K562 (cell line): ENCODE results near the gene NEIL1. TPM values are rescaled to one million over a fixed set of nuclear protein-coding genes. Genes with fewer than 3 reads are reported as not detected.

Experiments used
- AFF1 ChIP-seq, 2 experiments: fragments of 450-650 bp; IDR thresholded peaks; 2 replicates each; pipeline ENCODE4 v1.6.1; 2018; ENCODE audit warnings: mild to moderate bottlenecking in 2 of 2, low read depth in 1 of 2; ENCODE audit not compliant: partially characterized antibody in 2 of 2
- ATF3 ChIP-seq, 2 experiments: fragments of 450-650 bp in 1 of 2; sonication (generic) in 1 of 2; formaldehyde crosslinking in 1 of 2; IDR thresholded peaks in 1 of 2; conservative IDR thresholded peaks in 1 of 2; 2 replicates each; pipeline versions ENCODE4 v1.6.1 to v1.8.1; 2016 to 2023; ENCODE audit warnings: mild to moderate bottlenecking in 2 of 2, moderate library complexity in 2 of 2, inconsistent platforms in 1 of 2, missing genetic modification reagents in 1 of 2
- CBX1 ChIP-seq: sonication (generic); IDR thresholded peaks from 2 replicates; pipeline ENCODE4 v1.6.1; 2016; ENCODE audit warnings: antibody characterized with exemption, low read depth, mild to moderate bottlenecking
- CTBP1 ChIP-seq: fragments of 450-650 bp; IDR thresholded peaks from 2 replicates; pipeline ENCODE4 v1.6.1; 2016; ENCODE audit warnings: borderline replicate concordance
- CXXC5 ChIP-seq: fragments of 250-450 bp; sonication (Bioruptor Pico); IDR thresholded peaks from 2 replicates; pipeline ENCODE4 v1.8.0; 2022; ENCODE audit warnings: inconsistent platforms, mild to moderate bottlenecking, moderate library complexity
- FIP1L1 ChIP-seq: fragments of 200-400 bp; formaldehyde crosslinking; IDR thresholded peaks from 2 replicates; pipeline ENCODE4 v1.6.1; 2018; ENCODE audit warnings: mild to moderate bottlenecking, low read depth, low read length; ENCODE audit not compliant: poor library complexity, severe bottlenecking
- FOXJ3 ChIP-seq: sonication (generic); formaldehyde crosslinking; IDR thresholded peaks from 2 replicates; pipeline ENCODE4 v1.4.0; 2020; ENCODE audit warnings: mild to moderate bottlenecking, missing genetic modification reagents
- GMEB1 ChIP-seq: fragments of 250-450 bp; sonication (Bioruptor Pico); IDR thresholded peaks from 2 replicates; pipeline ENCODE4 v1.4.0; 2020; ENCODE audit warnings: mild to moderate bottlenecking
- LEF1 ChIP-seq: fragments of 450-650 bp; IDR thresholded peaks from 2 replicates; pipeline ENCODE4 v1.6.1; 2016; ENCODE audit warnings: mild to moderate bottlenecking
- NUFIP1 ChIP-seq: fragments of 450-650 bp; IDR thresholded peaks from 2 replicates; pipeline ENCODE4 v1.6.1; 2018; ENCODE audit not compliant: partially characterized antibody
- POLR2AphosphoS5 ChIP-seq: IDR thresholded peaks from 2 replicates; pipeline ENCODE4 v1.6.1; 2011; ENCODE audit warnings: mild to moderate bottlenecking, low read depth, low read length, moderate library complexity; ENCODE audit not compliant: control insufficient read depth, insufficient read depth
- PPARD ChIP-seq: fragments of 250-450 bp; sonication (Bioruptor Pico); IDR thresholded peaks from 2 replicates; pipeline ENCODE4 v1.8.0; 2022; ENCODE audit warnings: inconsistent platforms, mild to moderate bottlenecking, moderate library complexity
- SMAD1 ChIP-seq: fragments of 150-350 bp; IDR thresholded peaks from 2 replicates; pipeline ENCODE4 v1.6.1; 2014; ENCODE audit warnings: low read length, low read depth; ENCODE audit not compliant: partially characterized antibody
- TAL1 ChIP-seq: fragments of 450-650 bp; IDR thresholded peaks from 2 replicates; pipeline ENCODE4 v1.6.1; 2016; ENCODE audit warnings: mild to moderate bottlenecking
- THRB ChIP-seq: fragments of 450-650 bp; formaldehyde crosslinking; conservative IDR thresholded peaks from 2 replicates; pipeline ENCODE4 v1.4.0; 2022; ENCODE audit warnings: mild to moderate bottlenecking, missing genetic modification characterization
- ZNF140 ChIP-seq: fragments of 250-450 bp; sonication (Bioruptor Pico); IDR thresholded peaks from 2 replicates; pipeline ENCODE4 v1.8.0; 2021; ENCODE audit warnings: moderate library complexity, mild to moderate bottlenecking, inconsistent platforms
- ZNF431 ChIP-seq: sonication (generic); formaldehyde crosslinking; IDR thresholded peaks from 2 replicates; pipeline ENCODE4 v1.8.0; 2022; ENCODE audit warnings: mild to moderate bottlenecking, missing genetic modification reagents
- ZNF79 ChIP-seq: fragments of 250-450 bp; sonication (Bioruptor Pico); IDR thresholded peaks from 2 replicates; pipeline ENCODE4 v1.4.0; 2020; ENCODE audit warnings: low read depth, mild to moderate bottlenecking, moderate library complexity
- polyA plus RNA-seq, 8 experiments: library from polyadenylated mRNA; depleted of rRNA in 4 of 8; stranded (reverse) in 5 of 8; unstranded in 3 of 8; fragments of >200 nt; fragmentation: Nextera tagmentation in 2 of 8; fragmentation: Illumina TruSeq in 1 of 8; extraction: Ambion mirVana in 2 of 8; extraction: Trizol in 1 of 8; gene quantifications; 2 replicates each; pipeline versions ENCODE4 v1.2.1 to v1.2.3, GENCODE V29; 2011 to 2014; ENCODE audit warnings: inconsistent platforms in 1 of 8, missing spikeins in 1 of 8
- total RNA-seq, 7 experiments: library from RNA; depleted of rRNA in 6 of 7; stranded (reverse); fragments of >200 nt in 6 of 7; fragmentation: Illumina TruSeq in 2 of 7; extraction: Trizol in 2 of 7; gene quantifications; 2 replicates each; pipeline versions ENCODE4 v1.2.1 to v1.2.3, GENCODE V29; 2011 to 2021; ENCODE audit warnings: low replicate concordance in 1 of 7

Gene NEIL1
- total and polyA plus RNA-seq, 9 of the 15 experiments (the other 6 are each of a cell fraction or from before 2014, with no cell fraction given) = 0.14 to 4.3 (median 2.4) TPM

GRCh38 chr15:75335705-75336355 lies 11.0 kb upstream of the NEIL1 start, which contains the start of gene COMMD4 (continued):
- TF ChIP-seq NUFIP1 (no peak), TAL1 (no peak), ZNF140 (CRISPR knock-in tag) (no peak), POLR2AphosphoS5 (peak; percentile 57; the same call in 1 of the 2 replicates), THRB (CRISPR knock-in tag) (no peak), ATF3 (IDR thresholded peaks at IDR 0.05) (no peak), ATF3 (CRISPR knock-in tag; conservative IDR thresholded peaks at IDR 0.05) (0 out of 2 replicates have a peak, but pooled peaks have one; percentile 45), FIP1L1 (no peak), SMAD1 (peak; percentile 42), CTBP1 (no peak), LEF1 (peak; percentile 13; the same call in 1 of the 2 replicates), FOXJ3 (no peak), PPARD (CRISPR knock-in tag) (no peak), GMEB1 (CRISPR knock-in tag) (0 out of 2 replicates have a peak, but pooled peaks have one; percentile 20), AFF1 (IDR thresholded peaks at IDR 0.05; ENCODE audit: low read depth in 1 of 2, partially characterized antibody in 2 of 2) (peak in 1 of 2 experiments; percentile 94), ZNF431 (CRISPR knock-in tag) (no peak), CBX1 (peak; percentile 86; the same call in 1 of the 2 replicates), CXXC5 (peak; percentile 75), ZNF79 (CRISPR knock-in tag) (no peak)
